GM21423 (cell line): Measurements from ENCODE around the gene DNAJC6.

ENCODE experiments used
- ATAC-seq: cut with Tn5 transposase; IDR thresholded peaks from one replicate; pipeline ENCODE4 v1.9.1; 2021; ENCODE audit warnings: mild to moderate bottlenecking, moderate library complexity; ENCODE audit not compliant: unreplicated experiment

Gene DNAJC6

DNA sequence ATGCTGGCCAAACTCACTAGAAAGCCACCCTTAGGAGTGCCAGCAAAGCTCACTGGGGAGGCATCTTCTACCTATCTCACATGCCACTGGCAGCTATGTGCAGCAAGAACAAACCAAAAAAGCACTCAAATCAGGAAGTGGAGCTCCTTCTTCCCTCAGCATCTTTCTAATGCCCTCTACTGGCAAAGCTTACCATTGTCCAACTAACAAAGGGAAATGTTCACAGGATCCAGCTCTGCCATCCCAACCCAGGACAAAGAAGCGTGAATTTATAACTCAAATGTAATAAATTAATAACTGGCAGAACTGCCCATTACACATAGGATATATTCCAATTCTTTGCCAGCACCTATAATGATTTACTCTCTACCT, 150.0 kb downstream of the DNAJC6 start:
- ATAC-seq, result peak; percentile 53
